Measurements from ENCODE around the gene RPGRIP1L. TPM values are rescaled to one million over a fixed set of nuclear protein-coding genes. Genes with fewer than 3 reads are reported as not detected.

Gene RPGRIP1L
- total RNA-seq, 1 experiment from 2014 or later, result 16.1 TPM

GRCh38 chr16:53600616-53601015, 103.0 kb downstream of the RPGRIP1L start:
- TF ChIP-seq CTCF (IDR thresholded peaks at IDR 0.05; ENCODE audit: insufficient read depth in 1 of 2, low read depth in 1 of 2, low read length in 1 of 2, severe bottlenecking in 1 of 2, unreplicated experiment in 1 of 2), result no peak
- no peaks in the 10 kb centered on the region for H3K9me3 ChIP-seq
- no peaks in the 10 kb centered on the region for H3K36me3 ChIP-seq (ENCODE audit: control insufficient read depth, insufficient read depth, low read length)
- Mint-ChIP-seq H3K4me3 (ENCODE audit: unreplicated experiment) (no peak overlapping the region), H3K9me3 (ENCODE audit: unreplicated experiment) (peaks cover 14% of the 10 kb centered on the region), H3K4me1 (ENCODE audit: low read depth, unreplicated experiment) (no peaks in the 10 kb centered on the region), H3K36me3 (ENCODE audit: insufficient read depth, unreplicated experiment) (no peaks in the 10 kb centered on the region), H3K27ac (ENCODE audit: unreplicated experiment) (no peak overlapping the region), H3K27me3 (ENCODE audit: insufficient read depth, unreplicated experiment) (no peaks in the 10 kb centered on the region)
- H3K4me1 ChIP-seq, result no peaks in the 10 kb centered on the region
- no peak overlapping the region for H3K4me3 ChIP-seq (ENCODE audit: low read depth, low read length)
- intact Hi-C loops (cut with micrococcal nuclease; ENCODE audit: unreplicated experiment), result no loop called here
- H3K27me3 ChIP-seq (replicated peaks; ENCODE audit: control insufficient read depth, insufficient read depth, low read length), result no peaks in the 10 kb centered on the region
- BruUV-seq (replicated peaks), result no TSS peak
- no peak for DNase-seq
- ChIA-PET CTCF (interaction anchor here (0.6 kb wide), 2 partner anchors 45 to 97 kb away, joined by 4 to 5 read pairs; no protein-coding TSS in a partner anchor), POLR2A (interaction anchor here (1.1 kb wide), 1 partner anchor 12 kb away, joined by 3 read pairs; no protein-coding TSS in a partner anchor)

- H3K4me1 ChIP-seq, result no peaks in the 10 kb centered on the region
- intact Hi-C loops (cut with micrococcal nuclease; ENCODE audit: unreplicated experiment), result no loop called here
- no TSS peak for BruUV-seq (replicated peaks)
Observed at GRCh38 chr16:53600126-53600525, 103.5 kb downstream of the RPGRIP1L start.

GRCh38 chr16:53599548-53599947, 104.1 kb downstream of the RPGRIP1L start:
- TF ChIP-seq CTCF (IDR thresholded peaks at IDR 0.05; ENCODE audit: insufficient read depth in 1 of 2, low read depth in 1 of 2, low read length in 1 of 2, severe bottlenecking in 1 of 2, unreplicated experiment in 1 of 2), result no peak
- no peaks in the 10 kb centered on the region for H3K36me3 Mint-ChIP-seq (ENCODE audit: insufficient read depth, unreplicated experiment)
- H3K27ac Mint-ChIP-seq (ENCODE audit: unreplicated experiment), result no peak overlapping the region
- no peak overlapping the region for H3K4me3 Mint-ChIP-seq (ENCODE audit: unreplicated experiment)
- no peaks in the 10 kb centered on the region for H3K36me3 ChIP-seq (ENCODE audit: control insufficient read depth, insufficient read depth, low read length)
- H3K27me3 Mint-ChIP-seq (ENCODE audit: insufficient read depth, unreplicated experiment), result no peaks in the 10 kb centered on the region
- ChIA-PET CTCF (interaction anchor here (1.2 kb wide), 1 partner anchor 10 kb away, joined by 3 read pairs; no protein-coding TSS in a partner anchor), POLR2A (no interaction called here)
- no peaks in the 10 kb centered on the region for H3K9me3 ChIP-seq
- no peaks in the 10 kb centered on the region for H3K27me3 ChIP-seq (replicated peaks; ENCODE audit: control insufficient read depth, insufficient read depth, low read length)
- BruUV-seq (replicated peaks), result no TSS peak
- no peak overlapping the region for H3K4me3 ChIP-seq (ENCODE audit: low read depth, low read length)
- H3K9me3 Mint-ChIP-seq (ENCODE audit: unreplicated experiment), result peaks cover 24% of the 10 kb centered on the region
- no peaks in the 10 kb centered on the region for H3K4me1 ChIP-seq
- intact Hi-C loops (cut with micrococcal nuclease; ENCODE audit: unreplicated experiment), result no loop called here
- H3K4me1 Mint-ChIP-seq (ENCODE audit: low read depth, unreplicated experiment), result no peaks in the 10 kb centered on the region
- DNase-seq, result no peak

More at GRCh38 chr16:53600126-53600525, 103.5 kb downstream of the RPGRIP1L start:
- H3K4me3 Mint-ChIP-seq (ENCODE audit: unreplicated experiment), result no peak overlapping the region
- Histone ChIP-seq H3K36me3 (ENCODE audit: control insufficient read depth, insufficient read depth, low read length) (no peaks in the 10 kb centered on the region), H3K9me3 (no peaks in the 10 kb centered on the region), H3K4me3 (ENCODE audit: low read depth, low read length) (no peak overlapping the region), H3K27me3 (replicated peaks; ENCODE audit: control insufficient read depth, insufficient read depth, low read length) (no peaks in the 10 kb centered on the region)
- no peak for TF ChIP-seq CTCF (IDR thresholded peaks at IDR 0.05; ENCODE audit: insufficient read depth in 1 of 2, low read depth in 1 of 2, low read length in 1 of 2, severe bottlenecking in 1 of 2, unreplicated experiment in 1 of 2)
- CTCF ChIA-PET, result interaction anchor here (0.6 to 1.2 kb wide), 3 partner anchors 9 to 96 kb away, joined by 3 to 5 read pairs (median 4); no protein-coding TSS in a partner anchor
- H3K9me3 Mint-ChIP-seq (ENCODE audit: unreplicated experiment), result peaks cover 19% of the 10 kb centered on the region
- POLR2A ChIA-PET, result interaction anchor here (1.1 kb wide), 1 partner anchor 12 kb away, joined by 3 read pairs; no protein-coding TSS in a partner anchor
- no peaks in the 10 kb centered on the region for H3K4me1 Mint-ChIP-seq (ENCODE audit: low read depth, unreplicated experiment)
- H3K27ac Mint-ChIP-seq (ENCODE audit: unreplicated experiment), result no peak overlapping the region
- H3K27me3 Mint-ChIP-seq (ENCODE audit: insufficient read depth, unreplicated experiment), result no peaks in the 10 kb centered on the region
- no peaks in the 10 kb centered on the region for H3K36me3 Mint-ChIP-seq (ENCODE audit: insufficient read depth, unreplicated experiment)
- DNase-seq, result no peak
